ENCODE measurements around the gene NXN.

The NXN gene

GRCh38 chr17:1012823-1013728 lies 33.5 kb upstream of the NXN start:
- H3K27ac ChIP-seq (replicated peaks), result no peak overlapping the region
- DNase-seq (ENCODE audit: low read depth in 1 of 2, low spot score in 1 of 2), result no peak
- TF ChIP-seq SPI1 (IDR thresholded peaks at IDR 0.05; ENCODE audit: borderline replicate concordance, low read depth) (no peak), POLR2AphosphoS5 (IDR thresholded peaks at IDR 0.05; ENCODE audit: low read depth) (no peak), GABPA (IDR thresholded peaks at IDR 0.05; ENCODE audit: low read depth) (no peak), REST (IDR thresholded peaks at IDR 0.05; ENCODE audit: insufficient replicate concordance, low read depth) (no peak), CTCF (IDR thresholded peaks at IDR 0.05; ENCODE audit: insufficient read depth, low read length) (no peak)
- no peak overlapping the region for H3K4me3 ChIP-seq (replicated peaks; ENCODE audit: insufficient read depth, low read length)
- H3K27me3 ChIP-seq (ENCODE audit: insufficient read depth, poor library complexity, severe bottlenecking), result no peaks in the 10 kb centered on the region

GRCh38 chr17:1011760-1012735 lies 32.5 kb upstream of the NXN start:
- no peak for DNase-seq (ENCODE audit: low read depth in 1 of 2, low spot score in 1 of 2)
- no peak overlapping the region for H3K4me3 ChIP-seq (replicated peaks; ENCODE audit: insufficient read depth, low read length)
- TF ChIP-seq GABPA (IDR thresholded peaks at IDR 0.05; ENCODE audit: low read depth) (no peak), SPI1 (IDR thresholded peaks at IDR 0.05; ENCODE audit: borderline replicate concordance, low read depth) (no peak), POLR2AphosphoS5 (IDR thresholded peaks at IDR 0.05; ENCODE audit: low read depth) (no peak), REST (IDR thresholded peaks at IDR 0.05; ENCODE audit: insufficient replicate concordance, low read depth) (no peak), CTCF (IDR thresholded peaks at IDR 0.05; ENCODE audit: insufficient read depth, low read length) (no peak)
- no peaks in the 10 kb centered on the region for H3K27me3 ChIP-seq (ENCODE audit: insufficient read depth, poor library complexity, severe bottlenecking)
- H3K27ac ChIP-seq (replicated peaks), result no peak overlapping the region

GRCh38 chr17:1011138-1011537 lies 31.6 kb upstream of the NXN start:
- H3K27me3 ChIP-seq (ENCODE audit: insufficient read depth, poor library complexity, severe bottlenecking), result no peaks in the 10 kb centered on the region
- no peak for TF ChIP-seq GABPA (IDR thresholded peaks at IDR 0.05; ENCODE audit: low read depth)
- no peak for TF ChIP-seq SPI1 (IDR thresholded peaks at IDR 0.05; ENCODE audit: borderline replicate concordance, low read depth)
- TF ChIP-seq POLR2AphosphoS5 (IDR thresholded peaks at IDR 0.05; ENCODE audit: low read depth), result no peak
- no peak for TF ChIP-seq CTCF (IDR thresholded peaks at IDR 0.05; ENCODE audit: insufficient read depth, low read length)
- no peak overlapping the region for H3K4me3 ChIP-seq (replicated peaks; ENCODE audit: insufficient read depth, low read length)
- DNase-seq (ENCODE audit: low read depth in 1 of 2, low spot score in 1 of 2), result no peak
- H3K27ac ChIP-seq (replicated peaks), result no peak overlapping the region

All from HL-60 (cell line).